Subcutaneous abdominal adipose tissue (tissue), 5 donors: ENCODE results near the gene CELF3.
"Not testable (repeated sequence)": the region's sequence is repeated elsewhere in the genome, so short reads cannot be mapped to it uniquely, and the experiment has no call there.

Experiments
- H3K27ac ChIP-seq: one replicate; pipeline ENCODE4 v1.7.0; 2013; ENCODE audit warnings: low read depth, mild to moderate bottlenecking, inconsistent platforms, low read length, moderate library complexity
- H3K27me3 ChIP-seq, 5 donors: one replicate each; pipeline ENCODE4 v1.7.0; 2013; ENCODE audit warnings: low read length in 5 of 5, inconsistent platforms in 1 of 5; ENCODE audit not compliant: control insufficient read depth in 5 of 5, insufficient read depth in 4 of 5
- H3K36me3 ChIP-seq, 5 donors: one replicate each; pipeline ENCODE4 v1.7.0; 2013; ENCODE audit warnings: low read length in 5 of 5; ENCODE audit not compliant: control insufficient read depth in 5 of 5, insufficient read depth in 5 of 5
- H3K4me1 ChIP-seq, 5 donors: one replicate each; pipeline ENCODE4 v1.7.0; 2013; ENCODE audit warnings: low read length in 5 of 5, mild to moderate bottlenecking in 3 of 5, moderate library complexity in 1 of 5; ENCODE audit not compliant: control insufficient read depth in 5 of 5, insufficient read depth in 5 of 5
- H3K4me3 ChIP-seq, 5 donors: one replicate each; pipeline ENCODE4 v1.7.0; 2013; ENCODE audit warnings: low read length in 5 of 5, low read depth in 1 of 5
- H3K9ac ChIP-seq, 5 donors: one replicate each; pipeline ENCODE4 v1.7.0; 2013; ENCODE audit warnings: low read length in 5 of 5, mild to moderate bottlenecking in 4 of 5, moderate library complexity in 3 of 5
- H3K9me3 ChIP-seq, 5 donors: one replicate each; pipeline ENCODE4 v1.7.0; 2013; ENCODE audit warnings: low read length in 5 of 5; ENCODE audit not compliant: control insufficient read depth in 5 of 5
- donor health status: healthy.
- donor health status: healthy.
- donor health status: healthy.
- donor health status: healthy.
- donor health status: healthy.

The CELF3 gene

DNA sequence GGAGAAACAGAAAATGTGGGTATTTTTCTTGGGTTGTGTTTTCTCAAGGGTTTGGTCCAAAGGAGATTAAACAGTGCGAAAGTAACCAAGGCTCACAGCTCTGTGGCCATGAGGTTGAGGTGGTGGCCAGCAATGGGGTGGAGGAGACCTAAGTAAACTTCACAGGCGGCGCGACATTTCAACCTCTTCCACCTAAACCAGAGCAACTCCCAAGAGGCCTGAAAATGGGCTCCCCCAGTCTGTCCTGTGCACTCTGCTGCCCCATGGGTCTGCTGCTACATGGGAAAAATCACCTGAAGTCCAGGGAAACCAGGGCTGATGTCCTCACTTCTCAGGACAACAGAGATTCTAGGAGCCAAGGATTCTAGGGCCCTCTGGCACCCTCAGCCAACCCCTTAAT, 12.4 kb downstream of the CELF3 start:
- Histone ChIP-seq H3K27ac (no peak overlapping the region), H3K4me3 (no peak overlapping the region), H3K36me3 (peaks cover 16 to 23% (median 20%) of the 10 kb centered on the region in 5 donors), H3K9me3 (no peaks in the 10 kb centered on the region), H3K9ac (no peak overlapping the region), H3K27me3 (peaks cover 0 to 6% (median 0%) of the 10 kb centered on the region in 5 donors), H3K4me1 (no peaks in the 10 kb centered on the region)

DNA sequence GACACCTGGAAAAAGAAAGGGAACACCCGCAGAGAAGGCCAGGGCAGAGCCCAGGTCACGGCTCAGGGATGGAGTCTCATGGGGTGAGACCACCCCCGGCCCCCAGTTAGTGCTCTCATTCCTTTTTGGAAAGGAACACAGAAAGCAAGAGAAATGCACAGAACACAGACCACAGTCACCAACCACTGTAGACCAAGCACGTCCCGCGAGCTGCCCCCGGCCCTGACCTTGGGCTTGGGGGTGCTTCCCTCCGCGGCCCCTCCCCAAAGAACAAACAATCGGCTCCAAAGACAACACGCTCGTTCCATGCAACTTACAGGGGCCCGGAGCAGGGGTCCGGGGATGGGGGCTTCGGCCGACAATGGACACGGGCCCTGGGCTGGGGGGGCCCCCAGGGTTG, 12.8 kb downstream of the CELF3 start:
- Histone ChIP-seq H3K27me3 (peaks cover 0 to 3% (median 0%) of the 10 kb centered on the region in 5 donors), H3K9me3 (no peaks in the 10 kb centered on the region), H3K4me3 (no peak overlapping the region), H3K36me3 (peaks cover 19 to 28% (median 25%) of the 10 kb centered on the region in 5 donors), H3K4me1 (no peaks in the 10 kb centered on the region), H3K9ac (no peak overlapping the region), H3K27ac (no peak overlapping the region)

DNA sequence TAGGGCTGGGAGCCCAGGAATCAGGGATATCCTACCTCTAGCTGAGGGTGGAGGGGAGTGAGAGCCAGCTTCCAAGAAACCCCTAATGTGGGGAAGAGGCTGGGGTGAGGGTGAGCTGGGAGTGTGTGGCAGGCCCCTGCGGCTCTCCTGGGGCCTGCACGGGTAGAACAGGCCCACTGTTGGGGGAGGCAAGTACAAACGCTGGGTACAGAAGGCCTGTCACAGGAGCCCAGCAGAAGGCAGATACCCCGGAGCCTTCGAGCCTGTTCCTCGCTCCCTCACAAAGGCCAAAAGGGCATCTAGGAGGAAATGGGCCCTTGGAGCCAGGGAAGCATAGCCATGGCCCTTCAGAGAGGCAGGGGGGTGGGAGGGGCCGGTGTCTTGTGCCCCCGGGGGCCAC, 13.7 kb downstream of the CELF3 start:
- H3K4me3 ChIP-seq, result no peak overlapping the region
- H3K27ac ChIP-seq, result no peak overlapping the region
- H3K9me3 ChIP-seq, result no peaks in the 10 kb centered on the region
- H3K27me3 ChIP-seq, result peaks cover 0 to 3% (median 0%) of the 10 kb centered on the region in 5 donors
- H3K4me1 ChIP-seq, result no peaks in the 10 kb centered on the region
- no peak overlapping the region for H3K9ac ChIP-seq
- peaks cover 23 to 36% (median 32%) of the 10 kb centered on the region in 5 donors for H3K36me3 ChIP-seq

DNA sequence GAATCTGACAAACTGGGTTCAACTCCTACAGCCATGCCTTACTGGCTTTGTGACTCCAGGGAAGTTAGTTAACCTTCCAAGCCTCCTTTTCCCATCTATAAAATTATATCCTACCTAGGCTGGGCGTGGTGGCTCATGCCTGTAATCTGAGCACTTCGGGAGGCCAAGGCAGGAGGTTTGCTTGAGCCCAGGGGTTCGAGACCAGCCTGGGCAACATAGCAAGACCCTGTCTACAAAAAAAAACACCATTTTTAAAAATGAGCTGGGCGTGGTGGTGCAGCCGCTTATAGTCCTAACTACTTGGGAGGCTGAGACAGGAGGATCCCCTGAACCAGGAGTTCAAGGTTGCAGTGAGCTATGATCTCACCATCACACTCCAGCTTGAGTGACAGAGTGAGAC, 15.1 kb downstream of the CELF3 start:
- no peaks in the 10 kb centered on the region for H3K9me3 ChIP-seq
- peaks cover 23 to 48% (median 39%) of the 10 kb centered on the region in 5 donors for H3K36me3 ChIP-seq
- H3K27me3 ChIP-seq, result peaks cover 0 to 3% (median 0%) of the 10 kb centered on the region in 5 donors
- no peak overlapping the region for H3K9ac ChIP-seq
- H3K4me3 ChIP-seq, result no peak overlapping the region
- no peak overlapping the region for H3K27ac ChIP-seq
- H3K4me1 ChIP-seq, result no peaks in the 10 kb centered on the region

DNA sequence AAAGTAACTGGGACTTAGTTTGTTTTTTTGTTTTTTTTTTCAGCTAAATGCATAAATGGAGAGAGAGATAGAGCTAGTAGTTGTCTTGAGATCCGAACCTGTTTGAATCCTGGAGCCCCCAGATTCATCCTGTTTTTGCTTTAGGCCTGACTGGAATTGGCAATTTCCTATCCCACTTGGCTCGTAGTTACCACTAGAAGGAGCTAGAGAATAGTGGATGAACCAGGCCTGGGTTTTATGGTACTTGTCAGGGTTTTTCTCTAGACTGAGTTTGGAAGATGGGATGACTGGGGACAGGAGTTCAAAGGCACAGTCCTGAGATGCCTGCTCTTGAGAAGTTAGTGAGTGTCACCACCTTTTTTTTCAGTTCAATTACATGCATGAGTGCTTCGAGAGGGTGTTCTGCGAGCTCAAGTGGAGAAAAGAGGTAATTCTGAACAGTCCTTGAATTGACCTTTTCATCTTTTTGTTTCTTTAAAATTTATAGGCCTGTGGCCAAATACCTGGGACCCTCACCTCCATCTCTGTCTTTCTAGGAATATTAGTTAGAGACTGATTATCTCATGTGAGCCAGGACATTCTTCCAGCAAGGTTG, 23.4 kb downstream of the CELF3 start:
- H3K4me1 ChIP-seq, result no peaks in the 10 kb centered on the region
- H3K36me3 ChIP-seq, result peaks cover 19 to 53% (median 41%) of the 10 kb centered on the region in 5 donors
- no peak overlapping the region for H3K27ac ChIP-seq
- H3K27me3 ChIP-seq, result no peaks in the 10 kb centered on the region
- H3K9me3 ChIP-seq, result no peaks in the 10 kb centered on the region
- no peak overlapping the region for H3K4me3 ChIP-seq
- no peak overlapping the region for H3K9ac ChIP-seq

DNA sequence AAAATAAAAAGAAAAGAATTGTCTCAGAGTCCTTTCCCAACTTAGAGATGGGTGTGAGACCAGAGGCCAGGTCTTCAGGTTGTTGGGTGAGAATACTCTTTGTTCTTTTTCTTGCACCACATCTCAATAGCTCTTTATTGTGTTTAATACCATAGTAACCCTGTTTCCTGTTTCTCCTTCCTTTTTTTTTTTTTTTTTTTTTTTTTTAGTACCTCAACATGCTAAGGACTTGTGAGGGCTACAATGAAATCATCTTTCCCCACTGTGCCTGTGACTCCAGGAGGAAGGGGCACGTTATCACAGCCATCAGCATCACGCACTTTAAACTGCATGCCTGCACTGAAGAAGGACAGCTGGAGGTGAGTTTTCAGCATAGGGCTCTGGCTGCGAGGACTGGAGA, 24.4 kb downstream of the CELF3 start:
- H3K27me3 ChIP-seq, result no peaks in the 10 kb centered on the region
- H3K4me3 ChIP-seq, result no peak overlapping the region
- H3K27ac ChIP-seq, result no peak overlapping the region
- H3K36me3 ChIP-seq, result peaks cover 19 to 47% (median 32%) of the 10 kb centered on the region in 5 donors
- H3K9me3 ChIP-seq, result no peaks in the 10 kb centered on the region
- H3K4me1 ChIP-seq, result no peaks in the 10 kb centered on the region
- no peak overlapping the region for H3K9ac ChIP-seq

DNA sequence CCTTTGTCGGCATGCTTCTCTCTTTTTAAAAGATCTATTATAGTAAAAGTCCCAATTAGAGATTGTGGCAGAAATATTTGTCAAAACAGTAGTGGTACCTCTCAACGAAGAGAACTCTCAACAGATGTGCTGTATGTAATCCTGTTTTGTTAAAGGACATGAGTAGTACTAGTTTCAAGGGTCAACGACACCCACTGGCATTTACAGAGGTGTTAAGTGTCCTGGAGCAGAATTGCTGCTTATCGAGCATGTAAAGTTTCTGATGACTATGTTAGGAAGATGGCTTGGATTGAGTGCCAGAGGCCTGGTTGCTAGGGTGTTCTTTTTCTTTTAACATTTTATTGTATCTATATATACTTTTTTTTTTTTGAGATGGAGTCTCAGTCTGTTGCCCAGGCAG, 27.1 kb downstream of the CELF3 start:
- H3K27ac ChIP-seq, result no peak overlapping the region
- H3K9me3 ChIP-seq, result no peaks in the 10 kb centered on the region
- H3K9ac ChIP-seq, result no peak overlapping the region
- no peaks in the 10 kb centered on the region for H3K27me3 ChIP-seq
- no peaks in the 10 kb centered on the region for H3K4me1 ChIP-seq
- no peak overlapping the region for H3K4me3 ChIP-seq
- H3K36me3 ChIP-seq, result peaks cover 18 to 48% (median 23%) of the 10 kb centered on the region in 5 donors

DNA sequence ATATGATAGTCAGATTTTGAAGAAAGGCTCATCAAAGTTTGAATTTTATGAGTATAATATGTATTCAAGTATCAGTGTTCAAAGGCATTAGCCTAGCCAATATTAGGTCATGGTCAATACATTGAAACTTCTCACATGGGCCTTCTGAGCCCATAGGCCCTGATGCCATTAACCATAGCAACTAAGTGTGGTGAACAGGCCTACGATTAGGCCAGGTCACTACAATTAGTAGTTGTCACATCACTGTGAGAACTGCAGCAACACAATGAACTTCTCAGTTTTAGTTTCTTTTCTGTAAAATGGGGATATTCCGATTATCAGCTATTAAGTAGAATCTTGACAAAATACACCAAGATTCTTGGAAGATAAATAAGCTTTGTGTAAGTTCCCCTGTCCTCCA, 30.0 kb downstream of the CELF3 start:
- Histone ChIP-seq H3K27ac (no peak overlapping the region), H3K4me3 (no peak overlapping the region), H3K9ac (no peak overlapping the region), H3K27me3 (no peaks in the 10 kb centered on the region), H3K4me1 (no peaks in the 10 kb centered on the region), H3K9me3 (no peaks in the 10 kb centered on the region), H3K36me3 (peaks cover 6 to 42% (median 18%) of the 10 kb centered on the region in 5 donors)

DNA sequence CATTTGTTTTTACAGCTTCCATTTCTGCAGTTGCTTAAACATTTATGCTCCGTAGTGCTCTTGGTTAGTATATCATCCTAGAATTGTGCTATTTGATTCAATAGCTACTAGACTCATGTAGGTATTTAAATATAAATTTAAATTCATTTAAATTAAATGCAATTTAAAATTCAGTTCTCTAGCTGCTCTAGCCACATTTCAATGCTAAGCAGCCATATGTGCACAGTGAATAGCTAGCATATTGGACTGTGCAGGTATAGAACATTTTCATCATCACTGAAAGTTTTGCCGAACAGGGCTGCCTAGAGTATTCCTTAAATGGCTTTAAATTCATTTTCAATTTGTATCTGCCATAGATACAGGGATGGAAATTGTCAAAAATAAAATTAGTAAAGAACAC, 32.5 kb downstream of the CELF3 start:
- peaks cover 0 to 4% (median 0%) of the 10 kb centered on the region in 5 donors for H3K4me1 ChIP-seq
- H3K27ac ChIP-seq, result no peak overlapping the region
- no peaks in the 10 kb centered on the region for H3K27me3 ChIP-seq
- H3K4me3 ChIP-seq, result no peak overlapping the region
- no peak overlapping the region for H3K9ac ChIP-seq
- H3K36me3 ChIP-seq, result peaks cover 5 to 45% (median 18%) of the 10 kb centered on the region in 5 donors
- no peaks in the 10 kb centered on the region for H3K9me3 ChIP-seq

DNA sequence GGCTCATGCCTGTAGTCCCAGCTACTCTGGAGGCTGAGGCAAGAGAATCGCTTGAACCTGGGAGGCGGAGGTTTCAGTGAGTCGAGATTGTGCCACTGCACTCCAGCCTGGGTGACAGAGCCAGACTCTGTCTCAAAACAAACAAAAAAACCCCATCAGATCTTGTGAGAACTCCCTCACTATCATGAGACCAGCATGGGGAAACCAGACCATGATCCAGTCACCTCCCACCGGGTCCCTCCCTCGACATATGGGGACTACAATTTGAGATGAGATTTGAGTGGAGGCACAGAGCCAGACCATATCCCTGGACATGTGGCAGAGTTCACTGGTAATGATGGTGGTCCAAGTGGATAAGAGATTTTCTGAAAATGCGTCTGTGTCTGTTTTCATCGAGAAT, 33.7 kb downstream of the CELF3 start:
- H3K27ac ChIP-seq, H3K4me1 ChIP-seq, H3K9ac ChIP-seq, H3K4me3 ChIP-seq, H3K9me3 ChIP-seq, H3K27me3 ChIP-seq: not testable (repeated sequence)
- peaks cover 4 to 45% (median 19%) of the 10 kb centered on the region in 5 donors for H3K36me3 ChIP-seq
